Kidney epithelial cell (primary cell): ENCODE results near the gene VSIR. TPM values are rescaled to one million over a fixed set of nuclear protein-coding genes. Genes with fewer than 3 reads are reported as not detected.

Source experiments
- DNase-seq: peaks from one replicate; pipeline ENCODE4 v3.0.0-alpha.2; 2010; ENCODE audit warnings: low read depth
- H3K27me3 ChIP-seq: 2 replicates; pipeline ENCODE4 v1.6.0; 2011; ENCODE audit warnings: low read length; ENCODE audit not compliant: control insufficient read depth, insufficient read depth
- H3K36me3 ChIP-seq: 2 replicates; pipeline ENCODE4 v1.5.1; 2011; ENCODE audit warnings: low read length; ENCODE audit not compliant: control insufficient read depth, insufficient read depth
- H3K4me3 ChIP-seq: 2 replicates; pipeline ENCODE4 v1.5.1; 2011; ENCODE audit warnings: low read depth, mild to moderate bottlenecking, control low read depth, low read length
- total RNA-seq: library from RNA; depleted of rRNA; stranded (reverse); fragments of >200 nt; gene quantifications from 2 replicates; pipeline ENCODE4 v1.2.3, GENCODE V29; 2015
- TF ChIP-seq, protein P1 (sequence below): IDR thresholded peaks from 2 replicates; pipeline ENCODE4 v1.5.1; 2011; ENCODE audit warnings: mild to moderate bottlenecking, moderate library complexity, low read length, control low read depth, inconsistent platforms; ENCODE audit not compliant: insufficient read depth, poor library complexity, severe bottlenecking

VSIR gene
- total RNA-seq, 1 donor from 2014 or later = 1.1 TPM

- H3K36me3 ChIP-seq = no peaks in the 10 kb centered on the region
- H3K4me3 ChIP-seq = no peak overlapping the region
- no peaks in the 10 kb centered on the region for H3K27me3 ChIP-seq
- TF ChIP-seq, protein P1, sequence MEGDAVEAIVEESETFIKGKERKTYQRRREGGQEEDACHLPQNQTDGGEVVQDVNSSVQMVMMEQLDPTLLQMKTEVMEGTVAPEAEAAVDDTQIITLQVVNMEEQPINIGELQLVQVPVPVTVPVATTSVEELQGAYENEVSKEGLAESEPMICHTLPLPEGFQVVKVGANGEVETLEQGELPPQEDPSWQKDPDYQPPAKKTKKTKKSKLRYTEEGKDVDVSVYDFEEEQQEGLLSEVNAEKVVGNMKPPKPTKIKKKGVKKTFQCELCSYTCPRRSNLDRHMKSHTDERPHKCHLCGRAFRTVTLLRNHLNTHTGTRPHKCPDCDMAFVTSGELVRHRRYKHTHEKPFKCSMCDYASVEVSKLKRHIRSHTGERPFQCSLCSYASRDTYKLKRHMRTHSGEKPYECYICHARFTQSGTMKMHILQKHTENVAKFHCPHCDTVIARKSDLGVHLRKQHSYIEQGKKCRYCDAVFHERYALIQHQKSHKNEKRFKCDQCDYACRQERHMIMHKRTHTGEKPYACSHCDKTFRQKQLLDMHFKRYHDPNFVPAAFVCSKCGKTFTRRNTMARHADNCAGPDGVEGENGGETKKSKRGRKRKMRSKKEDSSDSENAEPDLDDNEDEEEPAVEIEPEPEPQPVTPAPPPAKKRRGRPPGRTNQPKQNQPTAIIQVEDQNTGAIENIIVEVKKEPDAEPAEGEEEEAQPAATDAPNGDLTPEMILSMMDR = no peak
- DNase-seq = no peak
Observed at GRCh38 chr10:71771204-71771603, 2.1 kb downstream of the VSIR start.

DNA sequence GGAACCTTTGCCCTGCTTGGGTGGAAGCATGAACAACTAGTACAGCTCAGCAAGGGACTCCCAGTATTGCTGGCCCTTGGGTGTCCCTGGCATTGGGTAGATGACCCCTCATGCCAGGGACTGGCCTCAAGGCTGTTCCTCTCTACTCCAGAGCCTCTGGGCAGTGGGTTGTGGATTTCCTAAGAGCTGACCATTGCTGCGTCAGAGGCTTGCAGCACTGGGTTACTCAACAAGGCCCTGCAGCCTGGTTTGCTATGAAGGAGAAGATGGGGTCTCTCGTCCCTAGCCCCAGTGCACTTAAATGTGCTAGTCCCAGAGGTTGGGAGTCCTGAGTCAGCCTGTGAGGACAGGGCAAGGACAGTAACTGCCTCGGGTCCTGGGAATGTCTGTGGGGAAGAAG lies 2.5 kb downstream of the VSIR start:
- TF ChIP-seq, protein P1 = no peak
- H3K27me3 ChIP-seq = no peaks in the 10 kb centered on the region
- no peak overlapping the region for H3K4me3 ChIP-seq
- DNase-seq = no peak
- H3K36me3 ChIP-seq = no peaks in the 10 kb centered on the region

DNA sequence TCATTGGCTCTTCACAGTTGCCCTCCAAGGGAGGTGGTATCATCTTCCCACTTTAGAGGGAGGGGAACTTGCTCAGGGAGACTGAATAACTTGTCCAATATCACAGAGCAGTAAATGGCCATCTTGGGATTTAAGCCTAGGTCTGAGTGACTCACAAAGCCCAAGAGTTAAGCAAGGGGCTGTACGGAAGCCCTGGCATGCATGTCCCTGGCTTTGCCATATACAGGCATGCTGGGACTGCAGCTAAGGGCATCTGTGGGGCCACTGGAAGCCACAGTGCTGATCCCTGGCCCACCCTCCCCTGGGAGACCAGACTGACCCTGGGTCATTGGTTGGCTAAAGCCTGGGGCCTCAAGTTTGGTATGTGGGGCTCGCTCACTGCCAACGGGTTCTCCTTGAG lies 3.1 kb downstream of the VSIR start:
- Histone ChIP-seq H3K4me3 (no peak overlapping the region), H3K27me3 (no peaks in the 10 kb centered on the region), H3K36me3 (no peaks in the 10 kb centered on the region)
- no peak for DNase-seq
- TF ChIP-seq, protein P1 = no peak

DNA sequence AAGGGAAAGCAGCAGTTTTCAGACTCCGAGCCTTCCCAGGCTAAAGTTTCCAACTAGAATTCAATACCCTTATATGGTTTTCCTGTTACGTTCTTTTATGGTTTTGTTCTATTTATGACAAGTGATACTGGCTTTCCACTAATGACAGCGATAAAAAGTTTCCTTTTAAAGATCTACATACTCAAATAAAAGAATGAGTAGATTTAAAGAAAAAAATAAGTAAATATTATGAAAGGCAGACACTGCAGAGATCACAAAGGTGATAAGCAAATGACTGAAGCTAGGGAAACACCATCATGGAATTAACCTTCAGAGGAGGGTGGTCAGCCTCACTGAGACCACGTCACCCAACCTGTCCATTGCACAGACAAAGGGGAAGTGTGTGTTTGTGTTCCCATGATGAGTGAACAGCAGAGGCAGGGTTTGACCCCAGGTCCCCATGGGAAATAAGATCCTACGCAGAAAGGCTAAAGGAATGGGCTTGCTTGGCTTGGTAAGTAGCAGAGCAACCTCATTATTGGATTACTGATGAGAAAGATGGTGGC lies 4.0 kb downstream of the VSIR start:
- Histone ChIP-seq H3K36me3 (no peaks in the 10 kb centered on the region), H3K4me3 (no peak overlapping the region), H3K27me3 (no peaks in the 10 kb centered on the region)
- TF ChIP-seq, protein P1 = no peak
- DNase-seq = no peak

- TF ChIP-seq, protein P1 = no peak
- DNase-seq = no peak
- Histone ChIP-seq H3K36me3 (no peaks in the 10 kb centered on the region), H3K4me3 (no peak overlapping the region), H3K27me3 (no peaks in the 10 kb centered on the region)
Observed at GRCh38 chr10:71767420-71768035, 5.8 kb downstream of the VSIR start.
